Tibial nerve (tissue), 4 donors: ENCODE measurements around the gene BAIAP3. TPM values are rescaled to one million over a fixed set of nuclear protein-coding genes. Genes with fewer than 3 reads are reported as not detected.
A peak's percentile ranks its signal among the peaks of the same experiment; 100 is the strongest.

Experiments used
- DNase-seq, 2 donors: peaks; one replicate each; pipeline ENCODE4 v3.0.0-alpha.2; 2019; ENCODE audit warnings: low spot score in 2 of 2
- H3K27ac ChIP-seq, 4 donors: fragments of 200-600 bp; sonication (generic) in 3 of 4; one replicate each; pipeline ENCODE4 v1.5.1; 2017 to 2019; ENCODE audit warnings: mild to moderate bottlenecking in 1 of 4
- H3K27me3 ChIP-seq, 2 donors: fragments of 200-600 bp; sonication (generic) in 1 of 2; one replicate each; pipeline versions ENCODE4 v1.5.1 to v1.6.0; 2017 to 2019
- H3K36me3 ChIP-seq, 3 donors: fragments of 200-600 bp; sonication (generic); one replicate each; pipeline ENCODE4 v1.5.1; 2018 to 2019
- H3K4me1 ChIP-seq, 4 donors: fragments of 200-600 bp; sonication (generic) in 3 of 4; one replicate each; pipeline ENCODE4 v1.5.1; 2017 to 2019
- H3K4me3 ChIP-seq, 4 donors: fragments of 200-600 bp; sonication (generic) in 3 of 4; one replicate each; pipeline ENCODE4 v1.5.1; 2017 to 2019; ENCODE audit warnings: mild to moderate bottlenecking in 1 of 4, moderate library complexity in 1 of 4
- H3K9me3 ChIP-seq, 4 donors: fragments of 200-600 bp; sonication (generic) in 3 of 4; one replicate each; pipeline ENCODE4 v1.5.1; 2017 to 2019
- CTCF ChIP-seq, 5 experiments: fragments of 200-600 bp in 3 of 5; fragments of 450-650 bp in 2 of 5; sonication (generic) in 3 of 5; IDR thresholded peaks; one replicate each; pipeline ENCODE4 v1.5.1; 2016 to 2019; ENCODE audit warnings: antibody characterized with exemption in 5 of 5, mild to moderate bottlenecking in 3 of 5, moderate library complexity in 2 of 5
- EP300 ChIP-seq, 2 donors: sonication (generic); formaldehyde crosslinking; IDR thresholded peaks; one replicate each; pipeline ENCODE4 v1.6.1; 2017; ENCODE audit warnings: antibody characterized with exemption in 2 of 2, mild to moderate bottlenecking in 1 of 2
- POLR2A ChIP-seq, 2 donors: fragments of 450-650 bp; IDR thresholded peaks; one replicate each; pipeline ENCODE4 v1.6.1; 2017; ENCODE audit warnings: antibody characterized with exemption in 2 of 2, mild to moderate bottlenecking in 2 of 2, moderate library complexity in 2 of 2
- WGBS, 2 donors: methylation state at CpG; one replicate each; pipeline ENCODE4 v1.1.5; 2018; 5-methylcytosine and 5-hydroxymethylcytosine counted together
- total RNA-seq, 4 donors: library from RNA; depleted of rRNA; stranded (reverse); fragments of >200 nt; gene quantifications; one replicate each; pipeline ENCODE4 v1.1.0, GENCODE V29; 2016

Gene BAIAP3
- total RNA-seq, 4 donors from 2014 or later, result 0.66 to 2.7 (median 2.3) TPM

GRCh38 chr16:1349351-1349750 lies 15.9 kb downstream of the BAIAP3 start:
- Histone ChIP-seq H3K27ac (no peak overlapping the region), H3K27me3 (no peaks in the 10 kb centered on the region), H3K4me1 (peaks cover 0 to 38% (median 27%) of the 10 kb centered on the region in 4 donors), H3K36me3 (peaks cover 0 to 34% (median 0%) of the 10 kb centered on the region in 3 donors), H3K9me3 (no peaks in the 10 kb centered on the region), H3K4me3 (no peak overlapping the region)
- DNase-seq, result no peak
- no peak for TF ChIP-seq CTCF (IDR thresholded peaks at IDR 0.05)
- no peak for TF ChIP-seq POLR2A (IDR thresholded peaks at IDR 0.05)
- TF ChIP-seq EP300 (IDR thresholded peaks at IDR 0.05), result no peak
- 82 to 84% methylated on average over 16 of the region's 16 CpGs for WGBS, 2 donors

GRCh38 chr16:1349951-1350350 lies 16.5 kb downstream of the BAIAP3 start:
- Histone ChIP-seq H3K9me3 (no peaks in the 10 kb centered on the region), H3K36me3 (peaks cover 0 to 34% (median 0%) of the 10 kb centered on the region in 3 donors), H3K27me3 (no peaks in the 10 kb centered on the region), H3K4me1 (peaks cover 0 to 43% (median 27%) of the 10 kb centered on the region in 4 donors), H3K4me3 (no peak overlapping the region), H3K27ac (no peak overlapping the region)
- no peak for TF ChIP-seq EP300 (IDR thresholded peaks at IDR 0.05)
- TF ChIP-seq POLR2A (IDR thresholded peaks at IDR 0.05), result no peak
- no peak for TF ChIP-seq CTCF (IDR thresholded peaks at IDR 0.05)
- WGBS, 2 donors, result 96 to 98% methylated on average over 16 to 17 of the region's 17 CpGs
- no peak for DNase-seq

- H3K4me1 ChIP-seq, result peaks cover 0 to 49% (median 27%) of the 10 kb centered on the region in 4 donors
- peak overlapping the region in 2 of 4 donors; percentile 84 to 85 for H3K27ac ChIP-seq
- DNase-seq, result no peak
- H3K36me3 ChIP-seq, result peaks cover 0 to 34% (median 0%) of the 10 kb centered on the region in 3 donors
- TF ChIP-seq CTCF (IDR thresholded peaks at IDR 0.05), result no peak
- no peak for TF ChIP-seq POLR2A (IDR thresholded peaks at IDR 0.05)
- TF ChIP-seq EP300 (IDR thresholded peaks at IDR 0.05), result no peak
- H3K4me3 ChIP-seq, result peak overlapping the region; percentile 67 to 97 (median 94)
- no peaks in the 10 kb centered on the region for H3K27me3 ChIP-seq
- 75 to 84% methylated on average over 18 to 19 of the region's 19 CpGs for WGBS, 2 donors
- no peaks in the 10 kb centered on the region for H3K9me3 ChIP-seq
These were observed 17.2 kb downstream of the BAIAP3 start for GRCh38 chr16:1350691-1351090.

GRCh38 chr16:1351215-1351581 lies 17.8 kb downstream of the BAIAP3 start:
- no peak for TF ChIP-seq POLR2A (IDR thresholded peaks at IDR 0.05)
- TF ChIP-seq EP300 (IDR thresholded peaks at IDR 0.05), result no peak
- TF ChIP-seq CTCF (IDR thresholded peaks at IDR 0.05), result no peak
- peaks cover 0 to 55% (median 27%) of the 10 kb centered on the region in 4 donors for H3K4me1 ChIP-seq
- no peaks in the 10 kb centered on the region for H3K9me3 ChIP-seq
- peak overlapping the region; percentile 28 to 85 (median 62) for H3K27ac ChIP-seq
- H3K4me3 ChIP-seq, result peak overlapping the region; percentile 67 to 97 (median 94)
- no peaks in the 10 kb centered on the region for H3K27me3 ChIP-seq
- DNase-seq, result no peak
- 1% methylated on average over 28 to 35 of the region's 35 CpGs for WGBS, 2 donors
- peaks cover 0 to 34% (median 0%) of the 10 kb centered on the region in 3 donors for H3K36me3 ChIP-seq

- Histone ChIP-seq H3K27me3 (no peaks in the 10 kb centered on the region), H3K4me3 (peak within 1 kb of the TSS; percentile 90 to 97 (median 94)), H3K36me3 (peaks cover 0 to 34% (median 0%) of the 10 kb centered on the region in 3 donors), H3K4me1 (peaks cover 0 to 56% (median 27%) of the 10 kb centered on the region in 4 donors), H3K9me3 (no peaks in the 10 kb centered on the region), H3K27ac (peak within 1 kb of the TSS; percentile 28 to 85 (median 62))
- peak; percentile 64 to 70 for DNase-seq
- WGBS, 2 donors, result 1% methylated on average over 25 to 69 of the region's 98 CpGs
- peak; percentile 54 to 69 for TF ChIP-seq POLR2A (IDR thresholded peaks at IDR 0.05)
- TF ChIP-seq CTCF (IDR thresholded peaks at IDR 0.05), result peak in 1 of 5 experiments; percentile 56
- TF ChIP-seq EP300 (IDR thresholded peaks at IDR 0.05), result peak in 1 of 2 donors; percentile 94
These were observed 18.3 kb downstream of the BAIAP3 start, which contains the start of the genes GNPTG and TSR3 for GRCh38 chr16:1351582-1352362. Gene GNPTG, plus strand, starts transcription at chr16:1351931. Its CDS starts 35 bp downstream, at chr16:1351966. Gene TSR3, minus strand, starts transcription at chr16:1351878. Its CDS starts 74 bp downstream, at chr16:1351804.
